T-helper 2 cell treated with Interferon-gamma antibody and Interleukin-4, amounts not matched to agents 5 μg/mL and 100 μg/mL, for 36 hours (primary cell): Measurements from ENCODE around the gene GTF2A1L.

Source experiments
- DNase-seq: peaks from one replicate; pipeline ENCODE4 v3.0.0; 2021; ENCODE audit warnings: low spot score
- H3K27ac Mint-ChIP-seq: one replicate; pipeline ENCODE4 v1.8.0; 2021; ENCODE audit warnings: mild to moderate bottlenecking, mixed read lengths
- H3K27me3 Mint-ChIP-seq: one replicate; pipeline ENCODE4 v1.8.0; 2021; ENCODE audit warnings: low read depth, mixed read lengths
- H3K36me3 Mint-ChIP-seq: one replicate; pipeline ENCODE4 v1.8.0; 2021; ENCODE audit warnings: low read depth, mixed read lengths
- H3K4me1 Mint-ChIP-seq: one replicate; pipeline ENCODE4 v1.8.0; 2021; ENCODE audit warnings: low read depth, mixed read lengths
- H3K4me3 Mint-ChIP-seq: one replicate; pipeline ENCODE4 v1.8.0; 2022; ENCODE audit warnings: mild to moderate bottlenecking, moderate library complexity, mixed read lengths
- H3K9me3 Mint-ChIP-seq: one replicate; pipeline ENCODE4 v1.8.0; 2021; ENCODE audit warnings: mixed read lengths

The GTF2A1L gene

DNA sequence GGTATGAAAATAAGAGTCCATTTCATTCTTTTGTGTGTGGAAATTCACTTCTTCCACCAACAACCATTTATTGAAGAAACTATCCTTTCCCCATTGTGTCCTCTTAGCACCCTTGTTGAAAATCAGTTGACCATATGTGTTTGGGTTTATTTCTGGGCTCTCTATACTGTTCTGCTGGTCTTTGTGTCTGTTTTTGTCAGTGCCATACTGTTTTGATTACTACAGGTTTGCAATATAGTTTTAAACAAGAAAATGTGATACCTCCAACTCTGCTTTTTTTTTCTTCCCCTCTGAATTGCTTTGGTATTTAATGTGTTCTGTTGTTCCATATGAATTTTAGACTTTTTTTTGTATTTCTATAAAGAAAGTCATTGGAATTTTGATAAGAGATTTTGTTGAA lies 8.4 kb downstream of the GTF2A1L start:
- no peak for DNase-seq
- no peaks in the 10 kb centered on the region for H3K9me3 Mint-ChIP-seq
- H3K27ac Mint-ChIP-seq, result no peak overlapping the region
- no peaks in the 10 kb centered on the region for H3K36me3 Mint-ChIP-seq
- H3K4me1 Mint-ChIP-seq, result no peaks in the 10 kb centered on the region
- H3K4me3 Mint-ChIP-seq, result no peak overlapping the region
- H3K27me3 Mint-ChIP-seq, result peaks cover 4% of the 10 kb centered on the region

DNA sequence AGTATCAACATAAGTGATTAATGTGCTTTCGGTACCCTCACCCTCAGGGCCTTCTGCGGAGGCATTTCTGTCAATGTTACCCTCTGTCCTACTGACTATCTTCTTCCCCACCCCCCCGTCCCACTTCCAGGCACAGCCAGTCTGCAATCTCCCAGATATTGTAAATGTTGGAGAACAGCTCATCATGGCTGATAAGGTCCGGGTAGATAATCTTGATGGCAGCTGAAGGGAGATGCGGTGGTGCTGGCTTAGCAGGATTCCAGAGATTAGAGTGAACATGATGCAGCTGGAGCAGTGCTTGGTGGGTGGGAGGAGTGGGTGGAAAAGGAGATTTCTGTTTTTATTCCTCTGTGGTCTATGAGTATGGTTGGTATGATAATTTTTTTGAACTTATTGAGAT lies 15.5 kb downstream of the GTF2A1L start:
- H3K4me1 Mint-ChIP-seq, result no peaks in the 10 kb centered on the region
- H3K27ac Mint-ChIP-seq, result no peak overlapping the region
- H3K36me3 Mint-ChIP-seq, result no peaks in the 10 kb centered on the region
- H3K27me3 Mint-ChIP-seq, result peaks cover 6% of the 10 kb centered on the region
- H3K9me3 Mint-ChIP-seq, result peaks cover 5% of the 10 kb centered on the region
- H3K4me3 Mint-ChIP-seq, result no peak overlapping the region
- no peak for DNase-seq

DNA sequence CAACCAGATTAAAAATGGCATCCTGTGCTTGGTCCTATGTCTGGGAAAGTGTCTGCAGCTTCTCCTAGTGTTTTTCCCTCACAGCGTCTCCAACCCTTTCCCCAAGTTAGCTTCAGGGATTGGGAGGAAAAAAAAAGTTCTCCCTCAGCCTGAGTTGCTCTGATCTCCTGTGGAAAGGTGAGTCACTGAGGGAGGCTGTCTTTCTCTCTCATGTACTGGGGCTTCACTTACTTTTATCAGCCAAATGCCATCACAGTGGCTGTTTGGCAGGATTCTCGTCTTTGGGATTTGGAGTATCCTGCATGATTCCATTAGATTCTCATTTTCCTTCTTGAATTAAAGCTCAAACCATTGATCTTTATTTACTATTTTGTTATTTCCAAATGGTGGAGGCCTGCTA lies 18.1 kb downstream of the GTF2A1L start:
- no peak for DNase-seq
- Mint-ChIP-seq H3K27ac (no peak overlapping the region), H3K4me3 (no peak overlapping the region), H3K27me3 (peaks cover 4% of the 10 kb centered on the region), H3K4me1 (no peaks in the 10 kb centered on the region), H3K9me3 (peaks cover 5% of the 10 kb centered on the region), H3K36me3 (no peaks in the 10 kb centered on the region)

DNA sequence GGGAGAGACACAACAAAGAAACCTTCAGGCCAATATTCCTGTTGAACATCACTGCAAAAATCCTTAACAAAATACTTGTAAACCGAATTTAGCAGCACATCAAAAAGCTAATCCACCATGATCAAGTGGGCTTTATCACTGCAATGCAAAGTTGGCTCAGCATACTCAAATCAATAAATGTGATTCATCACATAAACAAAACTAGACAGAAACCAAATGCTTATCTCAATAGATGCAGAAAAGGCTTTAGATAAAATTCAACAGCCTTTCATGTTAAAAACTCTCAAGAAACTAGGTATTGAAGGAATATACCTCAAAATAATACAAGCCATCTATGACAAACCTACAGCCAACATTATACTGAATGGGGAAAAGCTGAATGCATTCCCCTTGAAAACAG lies 20.6 kb downstream of the GTF2A1L start:
- no peak overlapping the region for H3K27ac Mint-ChIP-seq
- H3K36me3 Mint-ChIP-seq, result no peaks in the 10 kb centered on the region
- H3K27me3 Mint-ChIP-seq, result peaks cover 7% of the 10 kb centered on the region
- H3K9me3 Mint-ChIP-seq, result peaks cover 5% of the 10 kb centered on the region
- no peak overlapping the region for H3K4me3 Mint-ChIP-seq
- DNase-seq, result no peak
- no peaks in the 10 kb centered on the region for H3K4me1 Mint-ChIP-seq

DNA sequence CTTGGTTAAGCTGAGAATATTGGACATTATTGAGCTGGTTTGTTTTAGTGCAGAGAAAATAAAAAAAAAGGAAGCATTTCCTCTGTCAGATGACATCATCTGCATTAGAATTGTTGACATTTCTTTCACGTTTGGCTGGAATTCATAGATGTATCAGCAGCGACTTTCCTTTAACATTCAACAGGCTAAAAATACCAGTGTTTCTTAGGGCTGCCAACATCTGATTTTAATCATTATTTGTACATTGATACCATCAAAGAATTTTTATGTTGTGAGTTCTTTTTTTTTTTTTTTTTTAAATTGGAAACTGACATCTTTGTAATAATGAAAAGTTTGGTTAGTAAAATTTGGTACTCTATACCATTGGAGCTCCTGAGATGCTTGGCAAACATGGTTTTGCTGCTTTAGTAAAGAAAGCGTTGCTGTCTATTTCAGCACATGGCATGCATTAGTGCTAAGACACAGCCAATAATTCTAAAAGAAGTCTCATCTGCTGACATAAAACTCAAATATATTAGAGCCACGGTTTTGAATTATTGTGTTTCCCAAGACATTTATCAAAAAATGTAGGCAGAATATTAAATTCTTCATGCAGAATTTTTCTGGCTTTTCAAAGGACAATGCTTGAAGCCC lies 33.6 kb downstream of the GTF2A1L start:
- no peak overlapping the region for H3K4me3 Mint-ChIP-seq

DNA sequence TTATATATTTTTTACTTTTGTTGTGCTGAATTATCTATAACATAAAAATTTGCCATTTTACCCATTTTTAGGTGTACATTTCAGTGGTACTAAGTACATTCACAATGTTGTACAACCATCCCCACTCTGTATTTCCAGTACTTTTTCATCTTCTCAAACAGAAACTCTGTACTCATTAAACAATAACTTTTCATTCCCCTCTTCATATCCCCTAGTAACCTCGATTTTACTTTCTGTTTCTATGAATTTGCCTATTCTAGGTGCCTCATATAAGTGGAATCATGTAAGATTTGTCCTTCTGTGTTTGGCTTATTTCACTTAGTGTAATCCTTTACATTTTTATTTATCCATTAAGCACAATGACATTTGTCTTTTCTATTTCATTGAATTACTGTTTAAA lies 51.3 kb downstream of the GTF2A1L start:
- Mint-ChIP-seq H3K4me1 (no peaks in the 10 kb centered on the region), H3K9me3 (no peaks in the 10 kb centered on the region), H3K36me3 (no peaks in the 10 kb centered on the region), H3K4me3 (no peak overlapping the region), H3K27me3 (peaks cover 2% of the 10 kb centered on the region), H3K27ac (no peak overlapping the region)
- DNase-seq, result no peak

More for the DNA sequence above, 33.6 kb downstream of the GTF2A1L start:
- no peak overlapping the region for H3K27ac Mint-ChIP-seq
- DNase-seq, result no peak
- no peaks in the 10 kb centered on the region for H3K4me1 Mint-ChIP-seq
- peaks cover 6% of the 10 kb centered on the region for H3K27me3 Mint-ChIP-seq
- H3K9me3 Mint-ChIP-seq, result no peaks in the 10 kb centered on the region
- no peaks in the 10 kb centered on the region for H3K36me3 Mint-ChIP-seq

DNA sequence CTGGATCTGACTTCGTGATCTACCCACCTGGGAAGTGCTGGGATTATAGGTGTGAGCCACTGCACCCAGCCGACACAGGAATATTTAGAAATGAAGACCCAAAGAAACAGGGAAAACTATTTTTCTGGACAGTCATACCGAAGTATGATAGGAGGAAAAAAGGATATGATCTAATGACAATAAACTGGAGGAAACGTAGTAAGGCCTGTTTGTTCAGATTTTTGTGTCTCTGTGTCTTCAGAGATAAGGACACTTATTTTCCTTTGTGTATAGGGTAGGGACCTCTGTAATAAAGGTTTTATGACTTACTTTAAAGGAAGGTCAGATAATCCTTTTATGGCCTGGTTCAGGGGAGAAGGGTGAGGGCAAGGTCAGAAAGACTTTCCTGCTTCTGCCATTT lies 55.9 kb downstream of the GTF2A1L start:
- Mint-ChIP-seq H3K27me3 (peaks cover 2% of the 10 kb centered on the region), H3K4me1 (no peaks in the 10 kb centered on the region), H3K4me3 (no peak overlapping the region), H3K36me3 (no peaks in the 10 kb centered on the region), H3K27ac (no peak overlapping the region), H3K9me3 (no peaks in the 10 kb centered on the region)
- no peak for DNase-seq

DNA sequence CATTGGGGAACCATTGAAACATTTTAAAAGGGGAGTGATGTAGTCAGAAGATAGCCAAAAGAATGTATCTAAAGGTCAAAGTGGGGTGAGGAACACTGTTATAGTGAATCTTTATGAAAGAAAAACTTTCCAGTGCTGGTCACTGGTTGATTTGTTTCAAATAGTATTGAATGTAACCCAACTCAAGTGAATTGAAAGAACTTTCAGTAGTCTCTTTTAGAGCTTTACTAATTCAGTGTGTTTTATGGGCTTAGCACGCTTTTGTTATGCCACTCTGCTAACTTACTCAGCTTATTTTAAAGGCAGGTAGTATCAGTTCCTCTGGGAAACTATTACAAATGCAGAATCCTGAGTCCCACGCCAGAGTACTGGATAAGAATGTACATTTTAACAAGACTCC lies 57.3 kb downstream of the GTF2A1L start:
- no peak overlapping the region for H3K27ac Mint-ChIP-seq
- H3K4me3 Mint-ChIP-seq, result no peak overlapping the region
- no peaks in the 10 kb centered on the region for H3K9me3 Mint-ChIP-seq
- DNase-seq, result no peak
- peaks cover 2% of the 10 kb centered on the region for H3K27me3 Mint-ChIP-seq
- no peaks in the 10 kb centered on the region for H3K4me1 Mint-ChIP-seq
- H3K36me3 Mint-ChIP-seq, result no peaks in the 10 kb centered on the region

DNA sequence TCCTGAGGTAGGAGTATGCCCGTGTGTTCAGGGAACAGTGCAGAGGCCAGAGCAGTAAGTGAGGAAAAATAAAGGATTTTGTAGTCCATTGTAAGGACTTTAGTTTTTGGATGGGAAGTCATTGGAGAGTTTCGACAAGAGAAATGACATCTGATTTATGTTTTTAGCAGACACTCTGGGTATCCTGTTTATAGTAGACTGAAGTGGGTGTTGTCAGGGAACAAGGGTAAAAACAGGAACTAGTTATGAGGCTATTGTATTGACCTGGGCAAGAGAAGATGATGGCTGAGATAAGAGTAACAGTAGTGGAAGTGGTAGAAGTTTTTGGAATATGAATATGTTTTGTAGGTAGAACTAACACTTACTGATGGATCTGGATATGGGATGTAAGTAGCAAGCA lies 59.8 kb downstream of the GTF2A1L start:
- peaks cover 2% of the 10 kb centered on the region for H3K27me3 Mint-ChIP-seq
- no peak overlapping the region for H3K27ac Mint-ChIP-seq
- H3K4me3 Mint-ChIP-seq, result no peak overlapping the region
- no peaks in the 10 kb centered on the region for H3K4me1 Mint-ChIP-seq
- no peaks in the 10 kb centered on the region for H3K9me3 Mint-ChIP-seq
- no peak for DNase-seq
- H3K36me3 Mint-ChIP-seq, result no peaks in the 10 kb centered on the region

DNA sequence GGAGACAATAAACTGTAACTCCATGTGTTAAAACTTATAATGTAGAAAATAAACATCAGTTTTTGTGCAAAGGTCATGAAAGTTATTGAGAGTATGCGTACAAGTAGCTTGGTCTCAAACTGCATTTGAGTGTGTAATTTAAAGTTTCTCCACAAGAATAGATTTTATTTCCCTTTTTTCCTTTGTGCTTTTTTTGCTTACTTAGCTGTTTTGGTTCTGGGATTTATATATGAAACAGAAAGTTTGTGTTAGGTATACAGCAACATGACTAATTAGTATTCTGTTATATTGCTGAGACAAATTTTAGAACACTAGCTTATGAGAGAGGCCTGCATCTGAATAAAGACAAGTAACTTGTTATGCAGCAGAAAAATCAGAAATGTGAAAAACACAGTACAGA lies 67.5 kb downstream of the GTF2A1L start:
- no peak for DNase-seq
- no peak overlapping the region for H3K27ac Mint-ChIP-seq
- H3K27me3 Mint-ChIP-seq, result no peaks in the 10 kb centered on the region
- no peaks in the 10 kb centered on the region for H3K4me1 Mint-ChIP-seq
- no peaks in the 10 kb centered on the region for H3K9me3 Mint-ChIP-seq
- H3K36me3 Mint-ChIP-seq, result no peaks in the 10 kb centered on the region
- H3K4me3 Mint-ChIP-seq, result no peak overlapping the region

DNA sequence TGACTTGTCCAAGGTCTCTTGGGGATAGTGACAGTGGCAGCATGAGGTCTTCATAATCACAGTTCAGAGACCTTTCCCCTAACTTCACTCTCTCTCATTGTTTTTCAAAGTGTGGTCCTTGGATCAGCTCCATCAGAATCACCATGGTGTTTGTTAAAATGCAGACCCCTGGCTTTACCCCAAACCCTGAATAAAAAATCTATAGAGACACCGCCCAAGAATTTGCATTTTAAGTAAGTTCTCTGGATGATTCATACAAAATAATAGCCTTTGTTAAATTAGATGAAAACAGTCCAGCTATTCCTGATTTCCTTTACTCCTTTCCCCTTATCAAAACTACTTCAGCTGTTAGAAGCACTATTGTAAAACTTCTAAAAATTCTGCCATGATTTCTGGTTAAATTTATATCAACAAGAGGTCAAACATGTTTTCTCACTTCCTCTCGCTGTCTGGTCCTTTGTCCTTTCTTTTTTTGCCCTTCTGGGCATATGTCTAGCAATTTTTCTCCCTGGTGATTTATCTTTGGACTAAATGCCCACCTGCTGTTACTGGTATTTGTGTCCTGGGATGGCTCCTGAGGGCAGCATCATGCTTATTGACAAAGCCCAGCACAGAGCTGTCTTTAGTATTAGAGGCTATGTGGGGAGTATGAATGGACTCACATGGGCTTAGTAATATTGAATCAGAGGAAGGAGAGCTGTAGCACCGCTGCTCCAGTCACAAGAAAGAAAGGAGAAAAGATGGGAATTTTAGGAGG lies 74.5 kb downstream of the GTF2A1L start:
- no peak overlapping the region for H3K4me3 Mint-ChIP-seq
- no peaks in the 10 kb centered on the region for H3K36me3 Mint-ChIP-seq
- no peak for DNase-seq

DNA sequence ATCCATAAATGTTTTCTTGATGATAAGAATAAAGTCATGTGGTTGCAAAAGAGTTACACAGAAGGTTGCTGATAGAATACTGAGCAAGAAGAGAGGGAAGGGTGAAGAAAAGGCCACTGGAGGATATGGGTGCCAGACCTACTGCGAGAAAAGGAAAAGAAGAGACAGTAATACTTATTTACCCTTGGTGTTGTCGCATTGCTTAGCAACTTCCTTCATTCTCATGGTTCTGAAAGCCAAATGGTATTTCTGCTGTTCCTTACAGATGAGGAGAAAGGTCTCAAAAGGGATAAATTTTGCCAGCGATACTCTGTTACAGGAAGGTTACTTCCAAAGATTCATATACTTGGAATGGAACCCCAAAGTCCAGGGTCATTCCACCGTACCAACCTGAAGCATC lies 75.4 kb downstream of the GTF2A1L start:
- no peaks in the 10 kb centered on the region for H3K4me1 Mint-ChIP-seq
- DNase-seq, result no peak
- H3K4me3 Mint-ChIP-seq, result no peak overlapping the region
- no peaks in the 10 kb centered on the region for H3K36me3 Mint-ChIP-seq
- no peaks in the 10 kb centered on the region for H3K27me3 Mint-ChIP-seq
- no peaks in the 10 kb centered on the region for H3K9me3 Mint-ChIP-seq
- H3K27ac Mint-ChIP-seq, result no peak overlapping the region

More for the DNA sequence above, 74.5 kb downstream of the GTF2A1L start:
- Mint-ChIP-seq H3K9me3 (no peaks in the 10 kb centered on the region), H3K4me1 (no peaks in the 10 kb centered on the region), H3K27me3 (no peaks in the 10 kb centered on the region), H3K27ac (no peak overlapping the region)

DNA sequence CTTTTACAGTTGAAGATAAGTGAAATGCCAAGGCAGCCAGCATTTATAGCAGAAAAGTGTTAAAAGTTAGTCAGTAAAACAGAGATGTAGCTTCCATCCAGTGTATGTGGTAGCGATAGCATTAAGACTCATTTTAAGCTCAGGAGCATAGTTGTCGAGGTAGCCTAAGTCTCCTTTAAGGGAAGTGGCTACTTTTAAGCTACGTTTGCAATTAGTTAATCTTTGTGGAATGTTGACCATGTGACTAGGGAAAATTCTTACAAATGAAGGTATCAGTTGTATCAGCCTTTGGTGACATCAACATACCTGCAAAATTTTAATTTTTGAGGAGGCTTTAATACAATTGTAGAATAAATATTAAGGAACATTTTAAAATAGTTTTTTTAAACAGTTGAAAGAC lies 76.0 kb downstream of the GTF2A1L start:
- Mint-ChIP-seq H3K4me3 (no peak overlapping the region), H3K4me1 (no peaks in the 10 kb centered on the region), H3K27ac (no peak overlapping the region), H3K9me3 (no peaks in the 10 kb centered on the region), H3K27me3 (no peaks in the 10 kb centered on the region), H3K36me3 (no peaks in the 10 kb centered on the region)
- DNase-seq, result no peak

DNA sequence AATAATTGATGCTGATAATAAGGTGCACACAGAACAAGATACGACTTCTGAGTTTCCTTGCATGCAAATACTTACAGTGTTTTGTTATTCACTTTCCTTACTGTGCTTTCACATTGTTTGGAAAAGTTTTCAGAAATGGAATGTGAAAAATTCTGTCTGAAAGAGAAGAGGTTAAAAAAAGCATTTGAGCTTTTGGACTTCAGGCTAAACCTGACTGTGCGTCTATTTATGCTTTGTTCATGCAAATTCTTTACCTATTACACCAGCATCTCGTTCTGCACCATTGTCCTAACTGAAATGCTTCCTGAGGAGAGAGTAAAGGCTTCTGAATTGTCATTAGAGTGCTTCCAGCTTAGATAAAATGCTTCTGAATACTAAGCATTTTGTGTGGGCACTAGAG lies 76.5 kb downstream of the GTF2A1L start:
- no peaks in the 10 kb centered on the region for H3K27me3 Mint-ChIP-seq
- no peaks in the 10 kb centered on the region for H3K36me3 Mint-ChIP-seq
- no peaks in the 10 kb centered on the region for H3K9me3 Mint-ChIP-seq
- H3K4me1 Mint-ChIP-seq, result no peaks in the 10 kb centered on the region
- no peak for DNase-seq
- H3K4me3 Mint-ChIP-seq, result no peak overlapping the region
- H3K27ac Mint-ChIP-seq, result no peak overlapping the region

DNA sequence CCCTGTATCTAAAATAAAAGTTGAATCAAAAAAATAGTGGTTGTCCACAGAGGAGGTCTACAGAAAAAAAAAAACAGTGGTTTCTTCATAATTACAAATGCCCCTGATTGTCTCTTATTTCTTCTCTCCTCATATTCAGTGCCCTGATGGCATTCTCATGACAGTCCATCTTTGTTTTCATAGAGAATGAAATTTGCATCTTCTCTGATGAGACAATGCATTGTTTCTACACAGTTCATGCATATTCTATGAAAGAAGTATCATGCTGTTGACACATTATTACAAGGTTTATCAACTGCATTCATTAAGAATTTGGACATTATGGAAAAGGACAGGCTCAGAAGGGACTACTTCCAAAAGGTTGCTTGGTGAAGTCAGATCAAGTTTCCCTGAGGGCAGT lies 78.3 kb downstream of the GTF2A1L start:
- no peaks in the 10 kb centered on the region for H3K9me3 Mint-ChIP-seq
- no peak for DNase-seq
- H3K4me1 Mint-ChIP-seq, result no peaks in the 10 kb centered on the region
- H3K36me3 Mint-ChIP-seq, result no peaks in the 10 kb centered on the region
- H3K4me3 Mint-ChIP-seq, result no peak overlapping the region
- H3K27ac Mint-ChIP-seq, result no peak overlapping the region
- H3K27me3 Mint-ChIP-seq, result no peaks in the 10 kb centered on the region
